SK-N-SH (cell line): ENCODE results near the gene SYT13. TPM values are rescaled to one million over a fixed set of nuclear protein-coding genes. Genes with fewer than 3 reads are reported as not detected.

Experiments used
- CTCF ChIA-PET: fragments of 300-600, 350-600 bp; formaldehyde crosslinking; extraction: SDS; loops from one replicate; lab custom pipeline; 2021; lab: Yijun Ruan, JAX
- POLR2A ChIA-PET: fragments of 350-600 bp; sonication (Branson Sonifier 250); formaldehyde crosslinking; extraction: SDS; loops from one replicate; lab custom pipeline; 2020; ENCODE audit warnings: antibody characterized with exemption, inconsistent platforms; lab: Yijun Ruan, JAX
- DNase-seq: peaks from one replicate; pipeline ENCODE4 v3.0.0; 2012
- H2AFZ ChIP-seq: fragments of 200-600 bp; sonication (generic); 2 replicates; pipeline ENCODE4 v1.8.1; 2016; ENCODE audit warnings: antibody characterized with exemption, mild to moderate bottlenecking, low read depth
- H3F3A ChIP-seq: fragments of 200-600 bp; sonication (generic); replicated peaks from 2 replicates; pipeline ENCODE3; 2016; ENCODE audit warnings: antibody characterized with exemption, mild to moderate bottlenecking; ENCODE audit not compliant: insufficient read depth
- H3K27ac ChIP-seq, 2 experiments: fragments of 200-500 bp in 1 of 2; fragments of 200-600 bp in 1 of 2; sonication (Bioruptor generic) in 1 of 2; sonication (generic), shearing (Covaris generic) in 1 of 2; 2 replicates each; pipeline versions ENCODE4 v1.5.1 to v1.6.1; 2014 to 2016; ENCODE audit warnings: low read depth in 2 of 2, inconsistent platforms in 1 of 2, low read length in 1 of 2, mild to moderate bottlenecking in 1 of 2, mixed read lengths in 1 of 2
- H3K27me3 ChIP-seq: fragments of 200-600 bp; sonication (generic), shearing (Covaris generic); 2 replicates; pipeline ENCODE4 v1.6.1; 2016; ENCODE audit warnings: mixed run types; ENCODE audit not compliant: insufficient read depth
- H3K36me3 ChIP-seq, 2 experiments: fragments of 200-500 bp in 1 of 2; fragments of 200-600 bp in 1 of 2; sonication (Bioruptor generic) in 1 of 2; sonication (generic) in 1 of 2; replicated peaks in 1 of 2; 2 replicates each; pipeline versions ENCODE3 to v1.5.1; 2014 to 2016; ENCODE audit warnings: low read length in 1 of 2, mild to moderate bottlenecking in 1 of 2; ENCODE audit not compliant: insufficient read depth in 2 of 2, control insufficient read depth in 1 of 2
- H3K4me1 ChIP-seq, 2 experiments: fragments of 200-500 bp in 1 of 2; fragments of 200-600 bp in 1 of 2; sonication (Bioruptor generic) in 1 of 2; sonication (generic), shearing (Covaris generic) in 1 of 2; 2 replicates each; pipeline versions ENCODE4 v1.5.1 to v1.6.1; 2014 to 2016; ENCODE audit warnings: low read depth in 1 of 2, low read length in 1 of 2, mixed run types in 1 of 2; ENCODE audit not compliant: insufficient read depth in 2 of 2, control insufficient read depth in 1 of 2
- H3K4me2 ChIP-seq: fragments of 200-600 bp; sonication (generic), shearing (Covaris generic); 2 replicates; pipeline ENCODE4 v1.6.1; 2017; ENCODE audit warnings: mixed run types
- H3K4me3 ChIP-seq, 2 experiments: fragments of 200-500 bp in 1 of 2; fragments of 200-600 bp in 1 of 2; sonication (Bioruptor generic) in 1 of 2; sonication (generic), shearing (Covaris generic) in 1 of 2; 2 replicates each; pipeline versions ENCODE4 v1.5.1 to v1.8.1; 2014 to 2016; ENCODE audit warnings: low read depth in 2 of 2, inconsistent platforms in 1 of 2, low read length in 1 of 2, mild to moderate bottlenecking in 1 of 2, mixed read lengths in 1 of 2, moderate library complexity in 1 of 2
- H3K79me2 ChIP-seq: fragments of 200-600 bp; sonication (generic); 2 replicates; pipeline ENCODE4 v1.8.1; 2017; ENCODE audit warnings: mild to moderate bottlenecking; ENCODE audit not compliant: insufficient read depth
- H3K9ac ChIP-seq: fragments of 200-600 bp; sonication (generic); 2 replicates; pipeline ENCODE4 v1.6.1; 2017; ENCODE audit warnings: mixed run types
- H3K9me2 ChIP-seq: fragments of 200-600 bp; sonication (generic); 2 replicates; pipeline ENCODE4 v1.6.1; 2017; ENCODE audit warnings: mixed run types
- H3K9me3 ChIP-seq: fragments of 200-600 bp; sonication (generic); 2 replicates; pipeline ENCODE4 v1.6.1; 2017; ENCODE audit warnings: mixed run types, mild to moderate bottlenecking, moderate library complexity
- H4K20me1 ChIP-seq: fragments of 200-600 bp; sonication (generic); 2 replicates; pipeline ENCODE4 v1.6.1; 2017; ENCODE audit warnings: mild to moderate bottlenecking, mixed run types; ENCODE audit not compliant: insufficient read depth
- CHD2 ChIP-seq: fragments of 150-350 bp; IDR thresholded peaks from 2 replicates; pipeline ENCODE4 v1.6.1; 2018; ENCODE audit warnings: low read length; ENCODE audit not compliant: partially characterized antibody
- CTCF ChIP-seq: fragments of 200-600 bp; sonication (generic); IDR thresholded peaks from 2 replicates; pipeline ENCODE4 v1.6.1; 2017; ENCODE audit warnings: antibody characterized with exemption, mild to moderate bottlenecking, moderate library complexity
- FOSL2 ChIP-seq: IDR thresholded peaks from 2 replicates; pipeline ENCODE4 v1.4.0; 2012; ENCODE audit warnings: low read depth, mild to moderate bottlenecking, moderate library complexity, borderline replicate concordance
- FOXJ3 ChIP-seq: sonication (generic); formaldehyde crosslinking; IDR thresholded peaks from 2 replicates; pipeline ENCODE4 v1.5.1; 2020; ENCODE audit warnings: mild to moderate bottlenecking, missing genetic modification reagents
- GABPA ChIP-seq: IDR thresholded peaks from 2 replicates; pipeline ENCODE4 v1.4.0; 2012; ENCODE audit warnings: low read depth, mild to moderate bottlenecking
- JUND ChIP-seq: IDR thresholded peaks from 2 replicates; pipeline ENCODE4 v1.4.0; 2012
- POLR2AphosphoS5 ChIP-seq: IDR thresholded peaks from 2 replicates; pipeline ENCODE4 v1.6.1; 2012; ENCODE audit warnings: low read depth, low read length
- RCOR1 ChIP-seq: fragments of 150-350 bp; IDR thresholded peaks from 2 replicates; pipeline ENCODE4 v1.6.1; 2017; ENCODE audit warnings: antibody characterized with exemption, low read length
- REST ChIP-seq: IDR thresholded peaks from 2 replicates; pipeline ENCODE4 v1.6.1; 2012; ENCODE audit warnings: mild to moderate bottlenecking, low read depth, low read length, moderate library complexity
- TAF1 ChIP-seq: IDR thresholded peaks from 2 replicates; pipeline ENCODE4 v1.6.1; 2012; ENCODE audit warnings: low read depth, mild to moderate bottlenecking, low read length, moderate library complexity, borderline replicate concordance
- TCF12 ChIP-seq: IDR thresholded peaks from 2 replicates; pipeline ENCODE4 v1.4.0; 2012
- TEAD4 ChIP-seq: IDR thresholded peaks from 2 replicates; pipeline ENCODE4 v1.4.0; 2012; ENCODE audit warnings: mild to moderate bottlenecking, borderline replicate concordance; ENCODE audit not compliant: insufficient read depth
- USF1 ChIP-seq: IDR thresholded peaks from 2 replicates; pipeline ENCODE4 v1.4.0; 2012; ENCODE audit warnings: low read depth, borderline replicate concordance
- ZBTB33 ChIP-seq: IDR thresholded peaks from 2 replicates; pipeline ENCODE4 v1.4.0; 2012; ENCODE audit warnings: low read depth, borderline replicate concordance
- WGBS: methylation state at CpG from one replicate; pipeline ENCODE4 v1.1.6; 2017; ENCODE audit warnings: low lambda C conversion rate; 5-methylcytosine and 5-hydroxymethylcytosine counted together
- polyA plus RNA-seq, 3 experiments: library from polyadenylated mRNA; depleted of rRNA; stranded (reverse); fragments of >200 nt; gene quantifications; 2 replicates each; pipeline ENCODE4 v1.2.3, GENCODE V29; 2012
- TF ChIP-seq, protein P1 (sequence below): IDR thresholded peaks from 2 replicates; pipeline ENCODE4 v1.4.0; 2012; ENCODE audit warnings: low read depth
- TF ChIP-seq, protein P2 (sequence below): fragments of 150-350 bp; IDR thresholded peaks from 2 replicates; pipeline ENCODE4 v1.6.1; 2016; ENCODE audit warnings: mild to moderate bottlenecking, low read depth, low read length

The SYT13 gene
- polyA plus RNA-seq, 1 of the 3 experiments (the other 2 are of a cell fraction), result not detected

DNA sequence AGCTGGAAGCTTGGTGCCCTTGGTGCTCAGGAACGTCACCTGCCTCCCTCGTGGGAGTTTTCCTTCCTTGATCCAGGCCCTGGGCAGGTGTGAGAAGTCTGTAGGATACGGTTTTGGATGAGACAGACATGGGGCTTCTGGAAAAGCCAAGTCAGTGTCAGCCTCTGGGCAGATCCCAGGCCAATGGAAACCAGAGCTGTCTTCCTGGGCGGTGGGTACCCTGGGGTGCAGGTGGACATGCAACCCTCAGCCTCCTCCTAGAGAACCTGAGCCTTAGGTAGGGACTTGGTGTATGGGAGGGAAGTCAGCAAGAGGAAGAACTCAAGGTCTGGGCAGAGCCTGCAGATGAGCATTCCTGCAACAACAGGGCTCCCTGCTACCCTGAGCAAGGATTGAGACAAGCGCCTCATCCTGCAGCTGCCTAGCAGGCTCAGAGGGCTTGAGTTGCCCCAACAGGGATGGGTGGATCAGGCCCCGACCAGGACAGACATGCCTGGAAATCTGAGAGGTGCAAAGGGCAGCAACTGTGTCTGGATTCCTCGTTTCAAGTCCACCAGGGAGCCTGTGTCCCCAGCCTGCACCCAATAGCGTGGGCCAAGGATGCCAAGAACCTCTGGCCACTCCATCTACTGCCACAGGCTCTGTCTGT lies 37.6 kb upstream of the SYT13 start:
- H3K36me3 ChIP-seq, result no peaks in the 10 kb centered on the region
- H3K27me3 ChIP-seq, result peaks cover 19% of the 10 kb centered on the region
- WGBS, result 13% methylated on average over 4 of the region's 8 CpGs
- H3K4me2 ChIP-seq, result no peak overlapping the region
- ChIA-PET CTCF (interaction anchor here (0.7 to 2.9 kb wide), 5 partner anchors 8 to 396 kb away, joined by 3 to 11 read pairs (median 6); no protein-coding TSS in a partner anchor), POLR2A (no interaction called here)
- no peak overlapping the region for H3K4me3 ChIP-seq
- no peak overlapping the region for H3K27ac ChIP-seq
- no peak for DNase-seq
- H3K4me1 ChIP-seq, result no peaks in the 10 kb centered on the region
- H3F3A ChIP-seq, result no peaks in the 10 kb centered on the region
- no peaks in the 10 kb centered on the region; the same call in 1 of the 2 replicates for H3K9me2 ChIP-seq
- no peaks in the 10 kb centered on the region for H4K20me1 ChIP-seq
- no peaks in the 10 kb centered on the region for H3K79me2 ChIP-seq
- no peak overlapping the region for H3K9ac ChIP-seq
- TF ChIP-seq CTCF (no peak), USF1 (no peak), TCF12 (no peak), JUND (no peak), FOXJ3 (no peak), TEAD4 (no peak), POLR2AphosphoS5 (no peak), ZBTB33 (no peak), FOSL2 (no peak), RCOR1 (no peak), GABPA (no peak), TAF1 (no peak), REST (no peak), CHD2 (no peak)
- TF ChIP-seq, protein P1, sequence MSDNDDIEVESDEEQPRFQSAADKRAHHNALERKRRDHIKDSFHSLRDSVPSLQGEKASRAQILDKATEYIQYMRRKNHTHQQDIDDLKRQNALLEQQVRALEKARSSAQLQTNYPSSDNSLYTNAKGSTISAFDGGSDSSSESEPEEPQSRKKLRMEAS, result no peak
- TF ChIP-seq, protein P2, sequence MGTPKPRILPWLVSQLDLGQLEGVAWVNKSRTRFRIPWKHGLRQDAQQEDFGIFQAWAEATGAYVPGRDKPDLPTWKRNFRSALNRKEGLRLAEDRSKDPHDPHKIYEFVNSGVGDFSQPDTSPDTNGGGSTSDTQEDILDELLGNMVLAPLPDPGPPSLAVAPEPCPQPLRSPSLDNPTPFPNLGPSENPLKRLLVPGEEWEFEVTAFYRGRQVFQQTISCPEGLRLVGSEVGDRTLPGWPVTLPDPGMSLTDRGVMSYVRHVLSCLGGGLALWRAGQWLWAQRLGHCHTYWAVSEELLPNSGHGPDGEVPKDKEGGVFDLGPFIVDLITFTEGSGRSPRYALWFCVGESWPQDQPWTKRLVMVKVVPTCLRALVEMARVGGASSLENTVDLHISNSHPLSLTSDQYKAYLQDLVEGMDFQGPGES, result no peak
- no peak overlapping the region for H2AFZ ChIP-seq
- no peaks in the 10 kb centered on the region for H3K9me3 ChIP-seq
